ENCODE results near the gene OCIAD1.
"Not testable (repeated sequence)": the region's sequence is repeated elsewhere in the genome, so short reads cannot be mapped to it uniquely, and the experiment has no call there.

Gene OCIAD1, protein sequence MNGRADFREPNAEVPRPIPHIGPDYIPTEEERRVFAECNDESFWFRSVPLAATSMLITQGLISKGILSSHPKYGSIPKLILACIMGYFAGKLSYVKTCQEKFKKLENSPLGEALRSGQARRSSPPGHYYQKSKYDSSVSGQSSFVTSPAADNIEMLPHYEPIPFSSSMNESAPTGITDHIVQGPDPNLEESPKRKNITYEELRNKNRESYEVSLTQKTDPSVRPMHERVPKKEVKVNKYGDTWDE

DNA sequence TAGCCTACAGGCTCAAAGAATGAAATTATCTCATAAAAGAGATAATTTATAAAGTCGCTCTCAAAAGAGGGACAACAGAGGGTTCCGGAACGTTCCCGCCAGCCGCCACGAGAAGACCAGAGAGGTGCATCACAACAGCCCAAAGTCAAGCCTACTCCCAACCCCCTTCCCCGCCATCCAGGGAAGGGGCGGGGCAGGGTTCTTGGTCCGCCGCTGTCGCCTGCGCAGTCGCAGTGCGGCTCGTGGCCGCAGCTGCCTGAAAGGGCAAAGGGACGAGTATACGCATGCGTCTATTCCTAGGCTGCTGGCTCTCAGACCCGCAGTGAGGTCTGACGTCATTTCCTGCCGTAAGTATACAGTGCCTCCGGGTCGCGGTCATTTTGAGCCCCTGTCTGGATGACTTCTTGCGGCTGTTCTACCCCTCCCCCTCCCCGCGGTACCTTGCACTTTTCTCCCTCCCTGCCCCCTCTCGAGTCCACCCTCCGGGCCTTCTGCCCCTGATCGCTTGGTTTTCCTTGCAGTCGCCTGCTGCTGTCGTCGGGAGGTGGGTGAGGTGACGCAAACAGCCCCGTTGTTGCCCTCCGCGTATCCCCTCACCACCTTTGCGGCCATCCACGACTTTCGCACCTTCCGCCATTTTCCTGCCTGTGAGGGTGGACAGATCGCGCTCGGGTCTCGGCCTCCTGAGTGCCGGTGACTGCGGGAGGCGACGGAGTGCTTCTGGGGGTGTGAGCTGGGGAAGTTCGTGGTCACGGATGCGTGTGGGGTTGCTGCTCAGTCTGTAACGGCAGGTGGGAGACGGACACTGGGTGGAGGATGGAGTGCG lies at the start of gene OCIAD1:
OCIAD1 (plus strand) TSS at position 383 of the 826 bp plus-strand sequence. CDS start 1,537 bp downstream, outside the sequence.
- in situ Hi-C loops (cut with HindIII; ENCODE audit: low sequenced_read_pairs), result no loop called here

DNA sequence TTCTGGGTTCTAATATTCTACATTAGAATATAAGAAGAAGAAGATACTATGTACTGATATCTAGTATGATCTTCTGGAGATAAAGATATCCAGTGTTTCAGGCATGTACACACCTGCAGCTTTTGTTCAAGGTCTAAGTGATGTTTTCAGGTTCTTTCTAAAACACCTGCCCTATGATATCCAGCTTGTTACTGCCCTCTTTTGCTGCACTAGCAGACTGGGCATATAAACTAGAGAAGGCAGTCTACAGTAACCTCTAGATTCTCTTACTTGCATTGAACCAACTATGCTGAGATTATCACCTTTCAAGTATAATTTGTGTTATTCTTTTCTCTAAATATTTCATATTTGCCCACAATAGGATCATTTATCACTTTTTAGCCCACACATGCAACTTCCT lies 48.9 kb upstream of the OCIAD1 start:
- in situ Hi-C loops (cut with HindIII; ENCODE audit: low sequenced_read_pairs), result no loop called here

DNA sequence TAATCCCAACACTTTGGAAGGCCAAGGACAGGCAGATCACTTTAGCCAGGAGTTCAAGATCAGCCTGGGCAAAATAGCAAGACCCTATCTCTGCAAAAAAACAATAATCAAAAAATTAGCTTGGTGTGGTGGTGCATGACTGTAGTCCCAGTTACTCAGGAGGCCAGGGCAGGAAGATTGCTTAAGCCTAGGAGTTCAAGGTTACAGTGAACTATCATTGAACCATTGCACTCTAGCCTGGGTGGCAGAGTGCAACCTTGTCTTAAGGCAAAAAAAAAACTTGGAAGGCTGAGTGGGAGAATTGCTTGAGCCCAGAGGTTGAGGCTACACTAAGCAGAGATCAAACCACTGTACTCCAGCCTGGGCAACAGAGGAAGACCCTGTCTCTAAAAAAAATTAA lies 45.6 kb upstream of the OCIAD1 start:
- in situ Hi-C loops (cut with HindIII; ENCODE audit: low sequenced_read_pairs), result no loop called here

DNA sequence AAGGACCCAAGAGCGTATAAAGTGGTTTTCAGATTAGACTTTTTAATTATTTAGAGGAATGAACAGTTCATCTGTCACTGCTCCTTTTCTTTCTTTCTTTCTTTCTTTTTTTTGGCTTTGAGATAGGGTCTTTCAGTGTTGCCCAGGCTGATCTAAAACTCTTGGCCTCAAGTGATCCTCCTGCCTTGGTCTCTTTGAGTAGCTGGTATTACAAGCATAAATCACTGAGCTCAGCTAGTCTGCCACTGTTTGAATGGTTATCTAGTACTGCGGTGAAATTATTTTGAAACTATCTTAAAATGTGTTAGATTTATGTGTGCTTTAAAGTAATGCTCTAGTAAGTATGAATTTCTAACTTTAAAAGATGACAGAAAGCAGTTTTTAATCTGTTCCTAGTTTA lies 44.3 kb upstream of the OCIAD1 start:
- in situ Hi-C loops (cut with HindIII; ENCODE audit: low sequenced_read_pairs), result no loop called here

DNA sequence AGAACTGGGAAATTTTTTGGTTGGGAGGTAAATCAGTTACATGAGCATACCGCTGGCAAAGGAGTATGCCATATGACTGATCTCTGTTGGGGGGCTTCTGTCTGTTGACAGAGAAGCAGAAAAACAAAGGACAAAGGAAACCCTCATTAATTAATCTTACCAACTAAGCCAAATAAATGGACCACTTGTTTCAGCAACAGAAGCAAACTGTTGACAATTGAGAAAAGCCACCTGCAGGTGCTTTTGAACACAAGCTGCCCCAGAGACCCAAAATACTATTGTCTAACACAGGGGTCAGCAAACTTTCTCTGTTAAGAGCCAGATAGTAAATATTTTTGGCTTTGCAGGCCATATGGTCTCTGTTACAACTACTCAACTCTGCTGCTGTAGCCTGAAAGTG lies 43.8 kb upstream of the OCIAD1 start:
- in situ Hi-C loops (cut with HindIII; ENCODE audit: low sequenced_read_pairs), result no loop called here

DNA sequence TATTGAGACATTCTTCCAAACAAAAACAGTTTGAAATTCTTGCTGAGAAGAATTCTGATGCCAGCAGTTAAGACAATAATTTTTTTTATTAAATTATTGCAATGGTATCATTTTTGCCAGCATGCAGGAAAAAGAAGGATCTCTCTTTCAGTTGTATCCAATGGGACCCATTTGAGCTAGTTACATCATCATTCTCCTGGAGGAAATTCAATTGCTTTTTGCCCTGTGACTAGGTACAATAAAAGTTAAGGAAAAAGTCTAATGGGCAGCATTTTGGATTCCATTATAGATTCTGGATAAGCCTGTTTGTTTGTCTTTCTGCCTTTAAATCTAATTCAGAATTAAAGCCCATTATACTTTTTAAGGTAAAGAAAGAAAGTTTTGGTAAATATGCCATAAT lies 40.3 kb upstream of the OCIAD1 start:
- in situ Hi-C loops (cut with HindIII; ENCODE audit: low sequenced_read_pairs), result no loop called here

DNA sequence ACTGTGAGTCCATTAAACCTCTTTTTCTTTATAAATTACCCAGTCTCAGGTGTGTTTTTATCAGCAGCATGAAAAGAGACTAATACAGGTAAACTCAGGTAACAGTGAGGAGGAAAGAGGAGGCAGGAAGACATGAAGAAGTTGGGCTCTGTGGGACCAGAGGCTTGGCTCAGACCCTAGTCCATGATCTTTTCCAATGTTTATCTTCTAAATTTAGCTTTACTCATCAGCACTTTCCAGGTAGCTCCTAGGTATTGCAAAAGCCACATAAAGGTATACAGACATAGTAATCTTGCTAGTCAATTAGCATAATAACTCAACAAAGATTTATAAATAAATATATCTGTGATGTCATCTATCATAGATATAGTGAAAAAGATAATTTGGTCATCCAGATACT lies 39.6 kb upstream of the OCIAD1 start:
- in situ Hi-C loops (cut with HindIII; ENCODE audit: low sequenced_read_pairs), result no loop called here

DNA sequence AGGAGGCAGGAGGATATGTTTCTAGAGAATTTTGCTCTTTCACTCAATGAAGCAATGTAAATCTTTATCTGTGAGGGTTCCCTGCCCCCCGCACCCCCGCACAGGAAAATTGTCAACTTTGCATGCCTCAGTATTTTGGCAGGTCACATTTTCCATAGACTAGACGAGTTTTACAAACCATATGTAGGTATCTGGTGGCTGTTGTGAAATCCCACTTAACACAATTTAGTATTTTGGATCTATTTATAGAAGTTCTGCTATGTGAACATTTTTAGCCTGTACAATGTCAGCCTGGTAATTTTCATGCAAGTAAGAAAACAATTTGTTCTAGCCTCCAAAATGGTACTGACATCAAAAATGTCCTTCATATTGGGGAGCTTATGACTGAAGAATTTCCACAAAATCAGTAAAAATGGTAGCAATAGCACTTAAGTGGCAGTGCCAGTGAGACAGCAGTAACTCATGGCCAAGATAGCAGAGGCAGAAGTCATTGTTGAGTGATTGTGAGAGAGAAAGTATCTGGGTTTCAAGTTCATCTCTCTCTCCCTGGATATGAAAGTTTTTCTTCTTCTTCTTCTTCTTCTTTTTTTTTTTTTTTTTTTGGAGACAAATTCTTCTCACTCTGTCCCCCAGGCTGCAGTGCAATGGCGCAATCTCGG lies 38.4 kb upstream of the OCIAD1 start:
- in situ Hi-C loops (cut with HindIII; ENCODE audit: low sequenced_read_pairs), result no loop called here

DNA sequence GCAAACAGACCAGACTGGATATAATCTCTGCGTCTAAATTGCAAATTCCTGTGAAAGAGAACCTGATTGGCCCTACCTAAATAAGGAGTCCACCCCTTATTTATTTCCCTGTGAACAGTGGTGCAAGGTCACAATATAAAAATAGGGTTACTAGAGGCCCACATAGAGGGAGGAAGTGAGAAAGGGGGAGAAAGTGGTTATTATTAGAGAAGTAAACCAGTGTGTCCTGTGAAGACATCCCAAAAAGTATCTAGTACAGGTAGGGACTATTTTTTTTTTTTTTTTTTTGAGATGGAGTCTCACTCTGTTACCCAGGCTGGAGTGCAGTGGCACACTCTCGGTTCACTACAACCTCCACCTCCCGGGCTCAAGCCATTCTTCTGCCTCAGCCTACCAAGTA lies 35.8 kb upstream of the OCIAD1 start:
- in situ Hi-C loops (cut with HindIII; ENCODE audit: low sequenced_read_pairs), result no loop called here

DNA sequence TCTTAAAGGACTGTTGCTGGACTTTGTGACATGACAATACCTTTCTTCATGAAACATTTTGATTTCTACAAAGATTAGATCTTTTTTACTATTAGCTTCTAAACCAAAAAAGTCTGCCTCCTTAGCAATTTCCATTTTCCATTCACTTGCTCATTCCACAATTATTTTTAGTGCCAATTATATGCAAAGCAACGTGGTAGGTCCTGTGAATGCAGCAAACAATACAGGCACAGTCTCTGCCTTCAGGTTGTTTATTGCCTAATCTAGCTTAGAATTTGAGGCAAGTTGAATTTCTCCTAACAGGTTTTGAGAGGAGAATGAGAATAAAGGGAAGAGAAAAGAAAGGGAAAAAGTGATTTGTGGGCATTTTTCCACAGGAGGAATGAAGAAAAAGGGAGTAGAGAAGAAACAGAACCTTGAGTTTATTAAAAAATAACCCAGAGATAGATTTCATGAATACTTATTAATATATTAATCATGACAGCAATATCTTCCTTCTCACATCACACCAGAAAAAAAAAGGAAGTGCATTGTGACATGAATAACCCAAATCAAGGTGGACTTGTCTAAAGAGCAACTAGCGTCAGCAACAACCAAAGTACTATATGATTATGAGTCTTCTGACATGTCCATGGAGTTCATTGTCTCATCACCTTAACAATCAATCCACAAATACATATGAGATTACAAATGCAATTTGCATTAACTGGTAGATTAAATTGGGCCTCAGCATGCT lies 34.5 kb upstream of the OCIAD1 start:
- in situ Hi-C loops (cut with HindIII; ENCODE audit: low sequenced_read_pairs), result no loop called here

DNA sequence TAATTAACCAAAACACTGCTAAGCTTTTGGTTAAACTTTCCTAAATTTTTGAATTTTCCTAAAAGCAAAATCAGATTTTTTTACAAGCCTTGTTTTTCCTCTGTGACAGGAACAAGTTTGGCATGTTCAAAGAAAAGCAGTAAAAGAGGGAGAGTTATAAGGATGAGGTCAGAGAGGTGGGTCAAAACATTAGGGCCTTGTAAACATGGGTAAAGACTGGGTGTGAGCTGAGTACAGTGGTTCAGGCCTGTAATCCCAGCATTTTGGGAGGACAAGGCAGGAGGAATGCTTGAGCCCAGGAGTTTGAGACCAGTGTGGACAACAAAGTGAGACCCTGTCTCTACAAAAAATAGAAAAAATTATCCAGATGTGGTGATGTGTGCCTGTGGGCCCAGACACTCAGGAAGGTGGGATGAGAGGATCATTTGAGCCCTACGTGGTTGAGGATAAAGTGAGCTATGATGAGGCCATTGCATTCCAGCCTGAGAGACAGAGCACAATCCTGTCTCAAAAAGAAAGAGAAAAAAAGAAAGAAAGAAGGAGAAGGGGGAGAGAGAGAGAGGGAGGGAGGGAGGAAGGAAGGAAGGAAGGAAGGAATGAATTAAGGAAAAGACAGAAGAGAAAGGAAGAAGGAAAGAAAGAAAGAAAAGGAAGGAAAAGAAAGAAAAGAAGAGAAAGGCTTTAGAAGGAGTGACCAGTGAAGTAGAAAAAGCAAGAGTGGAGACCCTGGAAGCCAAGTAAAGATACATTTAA lies 33.8 kb upstream of the OCIAD1 start:
- in situ Hi-C loops (cut with HindIII; ENCODE audit: low sequenced_read_pairs), result no loop called here

DNA sequence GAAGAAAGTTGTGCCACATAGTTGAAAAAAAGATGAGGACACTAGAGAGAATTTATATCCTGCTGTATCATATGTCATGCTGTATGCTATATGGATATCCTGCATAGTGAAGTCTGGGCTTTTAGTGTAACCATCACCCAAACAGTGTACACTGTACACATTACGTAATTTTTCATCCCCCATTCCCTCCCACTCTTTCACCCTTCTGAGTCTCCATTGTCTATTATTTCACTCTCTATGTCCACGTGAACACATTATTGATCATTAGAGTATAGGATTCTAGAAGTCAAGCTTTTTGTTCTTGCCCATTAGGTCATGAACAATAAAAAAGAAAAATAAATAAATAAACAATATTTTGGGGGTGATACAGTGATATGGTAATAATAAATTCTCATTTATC lies 32.8 kb upstream of the OCIAD1 start:
- in situ Hi-C loops (cut with HindIII; ENCODE audit: low sequenced_read_pairs), result no loop called here

DNA sequence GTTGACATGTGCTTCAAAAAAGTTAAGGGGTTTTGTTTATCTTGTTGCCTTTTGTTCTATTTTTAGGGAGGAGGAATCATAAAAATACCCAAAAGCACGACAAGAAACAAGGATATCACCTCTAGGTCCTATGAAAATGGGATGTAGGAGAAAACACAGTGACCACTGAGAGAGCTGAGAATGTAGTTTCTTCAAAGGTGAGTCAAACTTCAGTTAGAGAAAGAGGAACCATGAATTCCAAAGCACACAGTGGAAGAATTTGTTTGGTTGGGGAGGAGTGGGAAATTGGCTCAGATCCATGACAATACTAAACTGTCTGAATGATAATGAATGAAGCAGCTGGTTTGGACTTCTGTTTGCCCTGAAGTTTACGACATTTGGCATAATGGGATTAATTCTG lies 31.7 kb upstream of the OCIAD1 start:
- in situ Hi-C loops (cut with HindIII; ENCODE audit: low sequenced_read_pairs), result no loop called here

DNA sequence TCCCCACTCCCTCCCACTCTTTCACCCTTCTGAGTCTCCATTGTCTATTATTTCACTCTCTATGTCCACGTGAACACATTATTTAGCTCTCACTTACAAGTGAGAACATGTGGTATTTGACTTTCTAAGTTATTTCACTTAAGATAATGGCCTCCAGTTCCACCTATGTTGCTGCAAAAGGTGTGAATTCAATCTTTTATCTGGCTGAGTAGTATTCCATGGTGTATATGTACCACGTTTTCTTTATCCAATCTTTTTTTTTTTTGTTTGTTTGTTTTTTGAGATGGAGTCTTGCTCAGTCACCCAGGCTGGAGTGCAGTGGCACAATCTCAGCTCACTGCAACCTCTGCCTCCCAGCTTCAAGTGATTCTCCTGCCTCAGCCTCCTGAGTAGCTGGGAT lies 30.7 kb upstream of the OCIAD1 start:
- in situ Hi-C loops (cut with HindIII; ENCODE audit: low sequenced_read_pairs), result not testable (repeated sequence)

DNA sequence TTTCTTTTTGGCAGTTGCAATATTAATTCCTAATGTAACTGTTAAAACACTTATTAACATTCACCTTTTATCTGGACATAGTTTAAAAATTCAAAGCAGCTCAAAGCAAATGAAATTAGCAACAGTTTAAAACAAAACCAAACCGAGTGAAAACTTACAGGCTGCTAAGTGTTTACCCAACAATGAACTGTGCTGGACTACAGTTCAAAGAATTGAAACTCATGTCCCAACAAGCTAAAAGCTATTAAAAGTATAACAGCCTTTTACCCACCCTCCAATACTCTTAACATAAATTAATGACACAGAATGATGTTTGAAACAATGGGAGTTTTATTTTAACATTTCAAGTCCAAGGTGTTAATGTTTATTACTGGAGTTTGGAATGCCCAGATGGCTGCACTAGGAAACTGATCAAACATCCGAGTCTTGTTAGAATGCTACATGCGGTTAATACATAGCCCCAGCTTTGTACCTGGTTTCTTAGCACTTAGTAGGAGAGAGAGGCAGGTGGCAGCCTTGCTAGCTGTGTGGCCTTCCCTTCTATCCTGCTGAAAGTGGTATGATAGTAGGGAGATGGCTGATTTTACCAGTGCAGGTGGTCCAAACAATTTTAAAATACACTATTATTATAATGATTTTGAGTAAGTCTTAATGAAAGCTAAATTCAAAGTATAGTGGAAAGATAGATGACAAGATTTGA lies 29.7 kb upstream of the OCIAD1 start:
- in situ Hi-C loops (cut with HindIII; ENCODE audit: low sequenced_read_pairs), result no loop called here

DNA sequence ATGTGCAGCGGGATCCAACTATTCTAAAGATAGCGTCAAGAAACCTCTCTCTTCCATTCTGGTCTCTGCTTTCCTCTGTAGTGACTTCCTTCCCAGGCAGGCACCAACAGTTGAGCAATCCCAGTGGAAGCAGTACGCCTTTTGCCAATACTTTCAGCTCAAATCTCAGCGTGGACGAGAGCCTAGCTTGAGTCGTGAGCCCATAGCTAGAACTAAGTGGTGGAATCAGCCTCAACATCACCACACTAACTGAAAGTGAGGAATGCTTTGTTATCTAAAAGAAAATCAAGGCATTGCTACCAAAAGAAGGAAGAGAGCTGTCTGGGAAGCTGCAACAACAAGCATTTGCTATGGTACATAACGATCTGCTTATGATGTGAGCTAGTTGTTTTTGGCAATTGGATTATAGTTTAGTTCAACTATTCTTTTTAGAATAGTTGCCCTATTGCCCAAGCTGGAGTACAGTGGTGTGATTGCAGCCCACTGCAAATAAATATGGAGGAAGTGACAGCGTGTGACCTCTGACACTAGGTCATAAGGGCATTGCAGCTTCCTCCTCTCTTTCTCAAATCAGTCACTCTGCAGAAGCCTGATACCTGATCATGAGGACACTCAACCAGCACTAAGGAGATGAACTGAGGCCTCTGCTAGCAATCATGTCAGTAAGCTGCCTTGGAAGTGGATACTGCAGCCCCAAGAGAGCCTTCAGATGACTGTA lies 26.1 kb upstream of the OCIAD1 start:
- in situ Hi-C loops (cut with HindIII; ENCODE audit: low sequenced_read_pairs), result no loop called here

DNA sequence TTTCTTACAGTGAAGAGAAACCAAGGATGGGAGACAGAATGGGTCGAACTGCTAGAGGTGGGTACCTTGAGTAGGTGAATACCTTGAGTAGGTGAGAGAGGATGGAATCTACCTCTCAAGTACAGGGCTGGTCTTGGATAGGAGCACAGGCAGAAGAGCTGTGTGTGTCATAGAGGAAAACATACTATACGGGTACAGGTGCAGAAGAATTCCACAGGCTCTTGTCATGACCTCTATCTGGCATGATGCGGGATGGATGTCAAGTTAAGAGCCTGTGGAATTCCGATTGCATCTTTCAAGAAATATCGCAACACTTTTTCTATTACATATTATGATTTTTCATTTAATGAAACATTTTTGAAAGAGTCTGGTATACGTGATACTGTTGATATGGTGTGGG lies 18.0 kb upstream of the OCIAD1 start:
- in situ Hi-C loops (cut with HindIII; ENCODE audit: low sequenced_read_pairs), result no loop called here

DNA sequence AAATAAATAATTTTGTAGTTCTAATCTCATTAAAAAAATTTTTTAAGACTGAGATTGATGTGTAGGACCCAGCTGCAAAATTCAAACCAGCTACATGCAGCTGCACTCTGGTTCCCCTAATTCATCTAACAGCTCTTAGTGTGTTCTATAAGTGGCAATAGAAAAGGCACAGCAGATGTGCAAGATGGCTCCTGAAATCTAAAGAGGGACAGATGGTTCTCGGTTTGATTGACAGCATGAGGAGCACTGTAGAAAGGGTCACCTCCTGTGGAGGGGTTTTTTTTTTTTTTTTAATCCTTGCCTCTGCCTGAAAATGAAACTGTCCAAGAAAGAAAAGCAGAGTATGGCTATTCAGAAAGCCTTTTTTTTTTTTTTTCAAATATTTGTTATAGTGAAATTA lies 16.9 kb upstream of the OCIAD1 start:
- in situ Hi-C loops (cut with HindIII; ENCODE audit: low sequenced_read_pairs), result no loop called here

DNA sequence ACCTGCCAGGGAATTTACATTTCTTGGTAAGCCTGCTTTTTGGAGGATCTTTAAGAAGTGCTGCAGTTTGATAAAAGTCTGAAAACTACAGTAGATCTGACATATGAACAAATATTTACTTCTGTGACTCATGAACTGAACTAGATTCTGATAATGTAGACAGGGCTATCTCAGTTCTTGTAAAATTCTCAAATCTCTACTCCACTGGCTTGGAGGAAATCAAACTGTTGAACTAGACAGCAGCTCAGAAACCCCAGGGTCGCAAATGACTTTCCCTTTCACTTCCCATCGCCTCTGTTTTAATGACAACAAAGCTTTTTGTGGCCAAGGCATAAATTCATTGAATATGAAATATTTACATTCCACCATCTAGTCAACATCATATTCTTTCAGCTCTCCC lies 15.4 kb upstream of the OCIAD1 start:
- in situ Hi-C loops (cut with HindIII; ENCODE audit: low sequenced_read_pairs), result no loop called here
